Daoy (cell line): ENCODE data around the gene XYLB. TPM values are rescaled to one million over a fixed set of nuclear protein-coding genes. Genes with fewer than 3 reads are reported as not detected.
"Not testable (repeated sequence)": the region's sequence is repeated elsewhere in the genome, so short reads cannot be mapped to it uniquely, and the experiment has no call there.

Experiments
- DNase-seq: peaks from one replicate; pipeline ENCODE4 v3.0.0-alpha.2; 2015; ENCODE audit warnings: low read depth
- total RNA-seq: library from RNA; depleted of rRNA; stranded (reverse); fragments of >200 nt; shearing (Covaris generic); gene quantifications from 2 replicates; pipeline ENCODE4 v1.2.3, GENCODE V29; 2014; rRNA removed

XYLB gene
- 2.1 and 2.5 TPM in 2 replicates for total RNA-seq

- DNase-seq = peak; percentile 86
Measured at GRCh38 chr3:38346587-38347410, at the start of gene XYLB. Gene XYLB, plus strand, starts transcription at chr3:38346785. Its CDS starts 84 bp downstream, at chr3:38346869.

- DNase-seq = not testable (repeated sequence)
Measured at GRCh38 chr3:38297053-38297452, 49.5 kb upstream of the XYLB start.

- DNase-seq = no peak
Measured at GRCh38 chr3:38297537-38297936, 49.0 kb upstream of the XYLB start.

GRCh38 chr3:38297947-38298711, 48.5 kb upstream of the XYLB start:
- no peak for DNase-seq

- no peak for DNase-seq
Measured at GRCh38 chr3:38306941-38307340, 39.6 kb upstream of the XYLB start.

GRCh38 chr3:38307599-38307998, 39.0 kb upstream of the XYLB start:
- DNase-seq = no peak

- no peak for DNase-seq
Measured at GRCh38 chr3:38308456-38308855, 38.1 kb upstream of the XYLB start.

GRCh38 chr3:38311476-38311875, 35.1 kb upstream of the XYLB start:
- no peak for DNase-seq

- no peak for DNase-seq
Measured at GRCh38 chr3:38311941-38312340, 34.6 kb upstream of the XYLB start.

- DNase-seq = no peak
Measured at GRCh38 chr3:38312356-38312755, 34.2 kb upstream of the XYLB start.

GRCh38 chr3:38313263-38313662, 33.3 kb upstream of the XYLB start:
- DNase-seq = no peak

GRCh38 chr3:38313695-38314094, 32.9 kb upstream of the XYLB start:
- DNase-seq = no peak

- DNase-seq = no peak
Measured at GRCh38 chr3:38314112-38314763, 32.3 kb upstream of the XYLB start.

- no peak for DNase-seq
Measured at GRCh38 chr3:38314764-38315487, 31.7 kb upstream of the XYLB start.

- DNase-seq = no peak
Measured at GRCh38 chr3:38315488-38316230, 30.9 kb upstream of the XYLB start.

- no peak for DNase-seq
Measured at GRCh38 chr3:38316356-38317191, 30.0 kb upstream of the XYLB start.

- DNase-seq = no peak
Measured at GRCh38 chr3:38317192-38317759, 29.3 kb upstream of the XYLB start.

- no peak for DNase-seq
Measured at GRCh38 chr3:38318766-38319671, 27.6 kb upstream of the XYLB start.

- not testable (repeated sequence) for DNase-seq
Measured at GRCh38 chr3:38320638-38321037, 25.9 kb upstream of the XYLB start.
